ENCODE data around the gene PIK3CA. TPM values are rescaled to one million over a fixed set of nuclear protein-coding genes. Genes with fewer than 3 reads are reported as not detected.

The PIK3CA gene
- polyA plus RNA-seq, 3 donors: 7.4 to 9.5 (median 9.4) TPM

DNA sequence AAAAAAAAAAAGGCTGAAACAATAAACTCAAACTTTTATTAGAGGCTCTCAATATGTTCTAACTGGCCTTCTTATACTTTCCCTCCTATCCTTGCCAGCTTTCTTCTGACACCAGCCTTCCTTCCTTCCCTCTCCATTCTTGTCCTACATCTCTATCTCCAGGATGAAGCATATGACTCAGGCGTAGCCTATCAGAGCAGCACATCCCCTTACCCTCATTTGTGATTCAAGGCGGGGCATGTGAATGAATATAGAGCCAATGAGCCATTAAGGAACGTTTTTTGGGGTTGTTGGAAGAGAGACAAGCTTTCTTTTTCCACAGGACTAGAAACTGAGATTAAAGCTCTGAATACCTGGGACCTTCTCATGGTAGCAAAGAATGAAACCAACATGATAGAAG, 127.8 kb downstream of the PIK3CA start:
- H3K4me3 Mint-ChIP-seq: no peak overlapping the region
- no peaks in the 10 kb centered on the region for H4K20me1 ChIP-seq (ENCODE audit: insufficient read depth, low read length)
- no peak overlapping the region for H3K27ac ChIP-seq (ENCODE audit: low read depth in 1 of 2, low read length in 2 of 2)
- no CpG with 5 or more reads among the region's 3 CpGs for WGBS (ENCODE audit: insufficient coverage)
- no peaks in the 10 kb centered on the region for H3K79me2 ChIP-seq (ENCODE audit: insufficient read depth, low read length)
- H3K9ac ChIP-seq (ENCODE audit: insufficient read depth, low read length, poor library complexity, severe bottlenecking): no peak overlapping the region
- TF ChIP-seq, protein P1, sequence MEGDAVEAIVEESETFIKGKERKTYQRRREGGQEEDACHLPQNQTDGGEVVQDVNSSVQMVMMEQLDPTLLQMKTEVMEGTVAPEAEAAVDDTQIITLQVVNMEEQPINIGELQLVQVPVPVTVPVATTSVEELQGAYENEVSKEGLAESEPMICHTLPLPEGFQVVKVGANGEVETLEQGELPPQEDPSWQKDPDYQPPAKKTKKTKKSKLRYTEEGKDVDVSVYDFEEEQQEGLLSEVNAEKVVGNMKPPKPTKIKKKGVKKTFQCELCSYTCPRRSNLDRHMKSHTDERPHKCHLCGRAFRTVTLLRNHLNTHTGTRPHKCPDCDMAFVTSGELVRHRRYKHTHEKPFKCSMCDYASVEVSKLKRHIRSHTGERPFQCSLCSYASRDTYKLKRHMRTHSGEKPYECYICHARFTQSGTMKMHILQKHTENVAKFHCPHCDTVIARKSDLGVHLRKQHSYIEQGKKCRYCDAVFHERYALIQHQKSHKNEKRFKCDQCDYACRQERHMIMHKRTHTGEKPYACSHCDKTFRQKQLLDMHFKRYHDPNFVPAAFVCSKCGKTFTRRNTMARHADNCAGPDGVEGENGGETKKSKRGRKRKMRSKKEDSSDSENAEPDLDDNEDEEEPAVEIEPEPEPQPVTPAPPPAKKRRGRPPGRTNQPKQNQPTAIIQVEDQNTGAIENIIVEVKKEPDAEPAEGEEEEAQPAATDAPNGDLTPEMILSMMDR (IDR thresholded peaks at IDR 0.05): no peak
- no peak for DNase-seq
- no peak overlapping the region for H3K4me2 ChIP-seq (replicated peaks; ENCODE audit: extremely low read depth, low read length, poor library complexity, severe bottlenecking)
- H3K36me3 ChIP-seq (replicated peaks in 1 of 2; ENCODE audit: control insufficient read depth in 1 of 2, insufficient read depth in 2 of 2, low read length in 2 of 2): no peaks in the 10 kb centered on the region
- peaks cover 2 to 4% (median 2%) of the 10 kb centered on the region in 3 donors for H3K27me3 Mint-ChIP-seq (ENCODE audit: low read depth in 3 of 3)
- intact Hi-C loops (cut with micrococcal nuclease): no loop called here
- H3K36me3 Mint-ChIP-seq: no peaks in the 10 kb centered on the region
- no peaks in the 10 kb centered on the region for H3K27me3 ChIP-seq (ENCODE audit: control insufficient read depth in 2 of 2, insufficient read depth in 2 of 2, low read length in 2 of 2)
- no peaks in the 10 kb centered on the region for H3K9me3 Mint-ChIP-seq
- H3K9me3 ChIP-seq (replicated peaks in 1 of 2; ENCODE audit: control insufficient read depth in 1 of 2, insufficient read depth in 1 of 2, low read length in 2 of 2): no peaks in the 10 kb centered on the region
- no peak overlapping the region for H3K4me3 ChIP-seq (replicated peaks in 1 of 3; ENCODE audit: low read depth in 2 of 3, low read length in 3 of 3)
- no peaks in the 10 kb centered on the region for H3K4me1 ChIP-seq (ENCODE audit: control insufficient read depth in 1 of 2, insufficient read depth in 2 of 2, low read length in 2 of 2)
- H3K4me1 Mint-ChIP-seq: no peaks in the 10 kb centered on the region
- no peak overlapping the region for H2AFZ ChIP-seq (ENCODE audit: insufficient read depth, low read depth, low read length, poor library complexity, severe bottlenecking)
- no peak overlapping the region for H3K27ac Mint-ChIP-seq

DNA sequence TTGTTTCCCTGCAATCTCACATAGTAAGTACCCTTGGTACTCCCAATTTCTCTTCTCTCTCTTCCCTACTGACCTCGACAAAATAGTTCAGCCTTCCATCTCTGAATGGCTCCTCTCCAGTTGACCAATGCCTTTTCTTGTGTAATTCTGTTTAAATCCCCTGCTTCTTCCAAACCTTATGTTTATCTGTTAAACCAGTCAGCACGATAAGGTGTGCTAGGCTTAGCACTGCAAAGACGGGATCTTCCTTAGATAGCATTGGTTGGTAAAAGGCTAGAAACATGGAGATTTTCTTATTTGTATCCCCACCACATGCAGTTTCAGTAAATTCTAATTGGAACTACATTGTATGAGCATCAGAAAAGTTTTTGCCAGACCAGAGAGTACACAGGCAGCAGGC, 128.6 kb downstream of the PIK3CA start:
- Mint-ChIP-seq H3K4me1 (no peaks in the 10 kb centered on the region), H3K9me3 (no peaks in the 10 kb centered on the region), H3K27ac (no peak overlapping the region), H3K4me3 (no peak overlapping the region), H3K36me3 (no peaks in the 10 kb centered on the region), H3K27me3 (ENCODE audit: low read depth in 3 of 3) (peaks cover 2 to 4% (median 2%) of the 10 kb centered on the region in 3 donors)
- H3K4me2 ChIP-seq (replicated peaks; ENCODE audit: extremely low read depth, low read length, poor library complexity, severe bottlenecking): no peak overlapping the region
- H2AFZ ChIP-seq (ENCODE audit: insufficient read depth, low read depth, low read length, poor library complexity, severe bottlenecking): no peak overlapping the region
- H3K4me3 ChIP-seq (replicated peaks in 1 of 3; ENCODE audit: low read depth in 2 of 3, low read length in 3 of 3): no peak overlapping the region
- no peak for DNase-seq
- WGBS (ENCODE audit: insufficient coverage): 92% methylated on average over 1 of the region's 3 CpGs
- no peak overlapping the region for H3K27ac ChIP-seq (ENCODE audit: low read depth in 1 of 2, low read length in 2 of 2)
- no peak overlapping the region for H3K9ac ChIP-seq (ENCODE audit: insufficient read depth, low read length, poor library complexity, severe bottlenecking)
- H3K9me3 ChIP-seq (replicated peaks in 1 of 2; ENCODE audit: control insufficient read depth in 1 of 2, insufficient read depth in 1 of 2, low read length in 2 of 2): no peaks in the 10 kb centered on the region
- intact Hi-C loops (cut with micrococcal nuclease): no loop called here
- TF ChIP-seq, protein P1 (IDR thresholded peaks at IDR 0.05): no peak
- H3K27me3 ChIP-seq (ENCODE audit: control insufficient read depth in 2 of 2, insufficient read depth in 2 of 2, low read length in 2 of 2): no peaks in the 10 kb centered on the region
- no peaks in the 10 kb centered on the region for H3K4me1 ChIP-seq (ENCODE audit: control insufficient read depth in 1 of 2, insufficient read depth in 2 of 2, low read length in 2 of 2)
- no peaks in the 10 kb centered on the region for H4K20me1 ChIP-seq (ENCODE audit: insufficient read depth, low read length)
- H3K79me2 ChIP-seq (ENCODE audit: insufficient read depth, low read length): no peaks in the 10 kb centered on the region
- no peaks in the 10 kb centered on the region for H3K36me3 ChIP-seq (replicated peaks in 1 of 2; ENCODE audit: control insufficient read depth in 1 of 2, insufficient read depth in 2 of 2, low read length in 2 of 2)

Data from CD14-positive monocyte (primary cell).